ENCODE data around the gene GPR83. TPM values are rescaled to one million over a fixed set of nuclear protein-coding genes. Genes with fewer than 3 reads are reported as not detected.
"Not testable (repeated sequence)": the region's sequence is repeated elsewhere in the genome, so short reads cannot be mapped to it uniquely, and the experiment has no call there.

Gene GPR83
- total RNA-seq, 1 donor: not detected

DNA sequence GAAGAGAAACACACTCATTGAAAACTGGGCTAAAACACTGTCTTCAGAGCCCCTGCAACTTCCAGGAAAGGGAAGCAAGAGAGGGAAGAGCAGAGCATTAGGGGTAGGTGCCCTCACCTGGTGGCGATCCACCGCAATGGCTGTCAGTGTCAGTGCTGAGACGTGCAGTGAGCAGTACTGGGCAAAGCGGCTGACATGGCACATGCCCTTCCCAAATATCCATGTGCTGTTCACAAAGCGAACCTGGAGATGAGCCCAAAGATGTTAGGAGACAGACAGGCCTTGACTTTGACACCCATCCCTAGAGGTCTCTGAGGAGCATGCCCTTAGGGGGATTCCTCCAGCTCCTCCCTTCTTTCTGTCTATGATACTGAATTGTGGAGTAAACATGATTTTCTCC is 4.9 kb downstream of the GPR83 start:
- no peak overlapping the region for H3K4me3 ChIP-seq (ENCODE audit: low read depth, low read length)
- no peak for DNase-seq (ENCODE audit: low read depth)
- TF ChIP-seq, protein P1, sequence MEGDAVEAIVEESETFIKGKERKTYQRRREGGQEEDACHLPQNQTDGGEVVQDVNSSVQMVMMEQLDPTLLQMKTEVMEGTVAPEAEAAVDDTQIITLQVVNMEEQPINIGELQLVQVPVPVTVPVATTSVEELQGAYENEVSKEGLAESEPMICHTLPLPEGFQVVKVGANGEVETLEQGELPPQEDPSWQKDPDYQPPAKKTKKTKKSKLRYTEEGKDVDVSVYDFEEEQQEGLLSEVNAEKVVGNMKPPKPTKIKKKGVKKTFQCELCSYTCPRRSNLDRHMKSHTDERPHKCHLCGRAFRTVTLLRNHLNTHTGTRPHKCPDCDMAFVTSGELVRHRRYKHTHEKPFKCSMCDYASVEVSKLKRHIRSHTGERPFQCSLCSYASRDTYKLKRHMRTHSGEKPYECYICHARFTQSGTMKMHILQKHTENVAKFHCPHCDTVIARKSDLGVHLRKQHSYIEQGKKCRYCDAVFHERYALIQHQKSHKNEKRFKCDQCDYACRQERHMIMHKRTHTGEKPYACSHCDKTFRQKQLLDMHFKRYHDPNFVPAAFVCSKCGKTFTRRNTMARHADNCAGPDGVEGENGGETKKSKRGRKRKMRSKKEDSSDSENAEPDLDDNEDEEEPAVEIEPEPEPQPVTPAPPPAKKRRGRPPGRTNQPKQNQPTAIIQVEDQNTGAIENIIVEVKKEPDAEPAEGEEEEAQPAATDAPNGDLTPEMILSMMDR (IDR thresholded peaks at IDR 0.05; ENCODE audit: insufficient read depth, low read depth, low read length): no peak

DNA sequence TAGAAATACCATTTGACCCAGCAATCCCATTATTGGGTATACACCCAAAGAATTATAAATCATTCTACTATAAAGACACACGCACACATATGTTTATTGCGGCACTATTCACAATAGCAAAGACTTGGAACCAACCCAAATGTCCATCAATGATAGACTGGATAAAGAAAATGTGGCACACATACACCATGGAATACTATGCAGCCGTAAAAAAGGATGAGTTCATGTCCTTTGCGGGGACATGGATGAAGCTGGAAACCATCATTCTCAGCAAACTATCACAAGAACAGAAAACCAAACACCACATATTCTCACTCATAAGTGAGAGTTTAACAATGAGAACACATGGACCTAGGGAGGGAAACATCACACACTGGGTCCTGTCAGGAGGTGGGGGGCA is 9.3 kb downstream of the GPR83 start:
- not testable (repeated sequence) for H3K4me3 ChIP-seq (ENCODE audit: low read depth, low read length); DNase-seq (ENCODE audit: low read depth)

DNA sequence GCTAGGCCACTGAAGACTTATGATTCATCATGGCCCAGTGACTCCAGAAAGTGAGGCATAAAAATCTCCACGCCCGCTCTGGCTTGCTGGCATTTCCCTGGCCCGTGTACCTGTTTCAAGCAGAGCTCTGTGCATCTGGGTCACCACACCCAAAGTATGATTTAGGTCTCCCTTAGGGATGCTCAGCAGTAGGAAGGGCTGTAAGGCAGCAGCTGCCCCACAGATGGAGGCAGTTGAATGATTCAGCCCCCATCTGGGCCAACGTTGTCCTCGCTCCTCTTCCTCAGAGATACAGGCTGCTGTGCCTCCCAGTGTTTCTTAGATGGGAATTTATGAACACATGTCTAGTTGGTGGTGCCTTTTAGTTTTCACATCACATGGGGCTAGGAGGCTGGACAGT is 21.6 kb downstream of the GPR83 start:
- DNase-seq (ENCODE audit: low read depth): no peak
- TF ChIP-seq, protein P1 (IDR thresholded peaks at IDR 0.05; ENCODE audit: insufficient read depth, low read depth, low read length): no peak
- H3K4me3 ChIP-seq (ENCODE audit: low read depth, low read length): no peak overlapping the region

DNA sequence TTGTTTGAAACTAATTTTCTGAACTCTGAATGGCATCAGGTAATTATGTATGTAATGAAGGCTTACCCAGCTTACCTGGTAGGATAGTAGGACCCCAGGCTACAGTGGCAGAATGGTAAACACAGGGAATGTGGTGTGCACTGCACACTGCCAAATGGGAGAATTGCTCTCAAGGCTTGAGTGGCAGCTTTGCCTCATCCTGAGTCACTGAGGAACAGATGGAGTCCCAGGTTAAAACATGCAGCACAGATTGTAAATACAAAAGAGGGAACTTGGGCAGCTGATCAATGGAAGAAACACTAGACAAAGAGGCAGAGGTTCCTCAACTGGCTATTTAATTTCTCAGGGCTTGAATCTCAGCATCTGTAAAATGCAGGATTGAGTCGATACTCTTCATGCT is 24.4 kb downstream of the GPR83 start:
- H3K4me3 ChIP-seq (ENCODE audit: low read depth, low read length): no peak overlapping the region
- no peak for DNase-seq (ENCODE audit: low read depth)
- TF ChIP-seq, protein P1 (IDR thresholded peaks at IDR 0.05; ENCODE audit: insufficient read depth, low read depth, low read length): no peak

DNA sequence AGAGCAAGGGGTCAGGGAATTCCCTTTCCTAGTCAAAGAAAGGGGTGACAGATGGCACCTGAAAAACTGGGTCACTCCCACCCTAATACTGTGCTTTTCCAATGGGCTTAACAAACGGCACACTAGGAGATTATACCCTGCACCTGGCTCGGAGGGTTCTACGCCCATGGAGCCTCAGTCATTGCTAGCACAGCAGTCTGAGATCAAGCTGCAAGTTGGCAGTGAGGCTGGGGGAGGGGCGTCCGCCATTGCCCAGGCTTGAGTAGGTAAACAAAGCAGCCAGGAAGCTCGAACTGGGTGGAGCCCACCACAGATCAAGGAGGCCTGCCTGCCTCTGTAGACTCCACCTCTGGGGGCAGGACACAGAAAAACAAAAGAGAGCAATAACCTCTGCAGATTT is 30.6 kb downstream of the GPR83 start:
- not testable (repeated sequence) for DNase-seq (ENCODE audit: low read depth); H3K4me3 ChIP-seq (ENCODE audit: low read depth, low read length)

DNA sequence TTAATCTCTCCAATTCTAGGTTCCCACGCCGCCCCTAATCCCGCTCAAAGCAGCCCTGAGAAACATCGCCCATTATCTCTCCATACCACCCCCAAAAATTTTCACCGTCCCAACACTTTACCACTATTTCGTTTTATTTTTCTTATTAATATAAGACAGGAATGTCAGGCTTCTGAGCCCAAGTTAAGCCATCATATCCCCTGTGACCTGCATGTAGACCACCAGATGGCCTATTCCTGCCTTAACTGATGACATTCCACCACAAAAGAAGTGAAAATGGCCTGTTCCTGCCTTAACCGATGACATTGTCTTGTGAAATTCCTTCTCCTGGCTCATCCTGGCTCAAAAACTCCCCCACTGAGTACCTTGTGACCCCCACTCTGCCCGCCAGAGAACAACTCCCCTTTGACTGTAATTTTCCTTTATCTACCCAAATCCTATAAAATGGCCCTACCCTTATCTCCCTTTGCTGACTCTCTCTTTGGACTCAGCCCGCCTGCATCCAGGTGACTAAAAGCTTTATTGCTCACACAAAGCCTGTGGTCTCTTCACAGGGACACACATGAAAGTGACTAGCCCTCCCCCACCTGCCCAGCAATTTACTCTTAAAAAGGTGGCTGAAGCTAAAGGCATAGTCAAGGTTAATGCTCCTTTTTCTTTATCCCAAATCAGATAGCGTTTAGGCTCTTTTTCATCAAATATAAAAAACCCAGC is 50.2 kb downstream of the GPR83 start:
- H3K4me3 ChIP-seq (ENCODE audit: low read depth, low read length); DNase-seq (ENCODE audit: low read depth): not testable (repeated sequence)

DNA sequence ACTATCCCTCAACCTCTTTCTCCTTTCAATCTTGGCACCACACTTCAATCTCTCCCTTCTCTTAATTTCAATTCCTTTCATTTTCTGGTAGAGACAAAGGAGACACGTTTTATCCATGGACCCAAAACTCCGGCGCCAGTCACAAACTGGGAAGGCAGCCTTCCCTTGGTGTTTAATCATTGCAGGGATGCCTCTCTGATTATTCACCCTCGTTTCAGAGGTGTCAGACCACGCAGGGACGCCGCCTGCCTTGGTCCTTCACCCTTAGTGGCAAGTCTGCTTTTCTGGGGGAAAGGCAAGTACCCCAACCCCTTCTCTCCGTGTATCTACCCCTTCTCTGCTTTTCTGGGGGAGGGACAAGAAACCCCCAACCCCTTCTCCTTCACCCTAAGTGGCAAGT is 54.9 kb downstream of the GPR83 start:
- not testable (repeated sequence) for H3K4me3 ChIP-seq (ENCODE audit: low read depth, low read length); DNase-seq (ENCODE audit: low read depth)

DNA sequence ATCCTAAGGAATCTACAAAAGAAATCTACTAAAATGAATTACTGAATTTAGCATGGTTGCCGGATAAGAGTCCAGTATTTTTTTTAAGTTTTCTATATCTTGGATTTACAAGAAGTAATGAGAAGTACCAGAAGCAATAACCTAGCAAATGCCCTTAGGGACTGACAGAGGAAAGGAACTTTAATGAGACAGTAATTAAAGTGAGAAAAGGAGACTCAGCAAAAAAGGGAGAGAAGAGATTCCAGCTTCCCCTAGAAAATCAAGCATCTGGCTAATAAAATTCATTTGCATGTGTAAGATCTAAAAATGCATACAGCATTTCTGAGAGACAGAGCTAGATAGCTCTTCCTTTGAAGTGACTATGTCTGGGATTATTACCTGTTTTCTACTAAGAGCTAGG is 57.7 kb downstream of the GPR83 start:
- no peak overlapping the region for H3K4me3 ChIP-seq (ENCODE audit: low read depth, low read length)
- TF ChIP-seq, protein P1 (IDR thresholded peaks at IDR 0.05; ENCODE audit: insufficient read depth, low read depth, low read length): no peak
- no peak for DNase-seq (ENCODE audit: low read depth)

DNA sequence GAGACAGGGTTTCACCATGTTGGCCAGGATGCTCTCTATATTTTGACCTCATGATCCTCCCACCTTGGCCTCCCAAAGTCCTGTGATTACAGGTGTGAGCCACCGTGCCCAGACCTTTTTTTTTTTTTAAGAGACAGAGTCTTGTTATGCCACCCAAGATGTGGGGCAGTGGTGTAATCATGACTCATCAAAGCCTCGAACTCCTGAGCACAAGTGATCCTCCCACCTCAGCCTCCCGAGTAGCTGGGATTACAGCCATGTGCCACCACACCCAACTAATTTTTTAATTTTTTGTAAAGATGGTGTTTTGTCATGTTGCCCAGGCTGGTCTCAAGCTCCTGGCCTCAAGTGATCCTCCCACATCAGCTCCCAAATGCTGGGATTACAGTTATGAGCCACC is 59.0 kb downstream of the GPR83 start:
- TF ChIP-seq, protein P1 (IDR thresholded peaks at IDR 0.05; ENCODE audit: insufficient read depth, low read depth, low read length): no peak
- H3K4me3 ChIP-seq (ENCODE audit: low read depth, low read length): no peak overlapping the region
- no peak for DNase-seq (ENCODE audit: low read depth)
